T-helper 17 cell (primary cell): ENCODE results near the gene DOCK1. TPM values are rescaled to one million over a fixed set of nuclear protein-coding genes. Genes with fewer than 3 reads are reported as not detected.

Experiments used
- ATAC-seq: fragments of 150-1000 bp; cut with Tn5 transposase; 2 replicates; pipeline ENCODE4 v1.10.0; 2021; ENCODE audit warnings: mild to moderate bottlenecking, moderate library complexity
- DNase-seq, 3 donors: peaks; one replicate each; pipeline versions ENCODE4 v3.0.0 to v3.0.0-alpha.2; 2020 to 2021
- H3K9me3 ChIP-seq: one replicate; pipeline ENCODE4 v1.7.0; 2013; ENCODE audit warnings: low read length, mild to moderate bottlenecking; ENCODE audit not compliant: control insufficient read depth, poor library complexity, severe bottlenecking
- H3K27ac Mint-ChIP-seq: one replicate; pipeline ENCODE4 v1.8.0; 2022; ENCODE audit warnings: mild to moderate bottlenecking, moderate library complexity, mixed read lengths
- H3K27me3 Mint-ChIP-seq: one replicate; pipeline ENCODE4 v1.8.0; 2022; ENCODE audit warnings: mixed read lengths
- H3K36me3 Mint-ChIP-seq: one replicate; pipeline ENCODE4 v1.8.0; 2022; ENCODE audit warnings: low read depth, mixed read lengths
- H3K4me1 Mint-ChIP-seq: one replicate; pipeline ENCODE4 v1.8.0; 2022; ENCODE audit warnings: mild to moderate bottlenecking, mixed read lengths
- H3K4me3 Mint-ChIP-seq: one replicate; pipeline ENCODE4 v1.8.0; 2022; ENCODE audit warnings: mild to moderate bottlenecking, moderate library complexity, mixed read lengths
- total RNA-seq, 4 donors: library from RNA in 2 of 4; stranded (reverse) in 2 of 4; gene quantifications; one replicate each; pipeline ENCODE4 v1.2.3 and lab custom pipeline; 2022 to 2026

DOCK1 gene
- total RNA-seq, 2 donors from 2014 or later, result 0.76 TPM; not detected in 1

GRCh38 chr10:127267442-127267841, 362.2 kb downstream of the DOCK1 start:
- no peaks in the 10 kb centered on the region for H3K36me3 Mint-ChIP-seq
- no peaks in the 10 kb centered on the region for H3K9me3 ChIP-seq
- no peak overlapping the region for H3K4me3 Mint-ChIP-seq
- H3K27me3 Mint-ChIP-seq, result no peaks in the 10 kb centered on the region
- no peak overlapping the region for H3K27ac Mint-ChIP-seq
- H3K4me1 Mint-ChIP-seq, result no peaks in the 10 kb centered on the region
- DNase-seq (no peak), ATAC-seq (no peak)

- DNase-seq, result no peak
- no peak overlapping the region for H3K27ac Mint-ChIP-seq
- H3K36me3 Mint-ChIP-seq, result no peaks in the 10 kb centered on the region
- peaks cover 6% of the 10 kb centered on the region for H3K27me3 Mint-ChIP-seq
- no peak for ATAC-seq
- H3K9me3 ChIP-seq, result no peaks in the 10 kb centered on the region
- H3K4me1 Mint-ChIP-seq, result no peaks in the 10 kb centered on the region
- H3K4me3 Mint-ChIP-seq, result no peak overlapping the region
Observed at GRCh38 chr10:127272076-127272475, 366.8 kb downstream of the DOCK1 start.

GRCh38 chr10:127275272-127275671, 370.0 kb downstream of the DOCK1 start:
- Mint-ChIP-seq H3K36me3 (no peaks in the 10 kb centered on the region), H3K4me3 (no peak overlapping the region), H3K4me1 (no peaks in the 10 kb centered on the region), H3K27ac (no peak overlapping the region), H3K27me3 (peaks cover 6% of the 10 kb centered on the region)
- no peak for ATAC-seq
- H3K9me3 ChIP-seq, result no peaks in the 10 kb centered on the region
- no peak for DNase-seq

GRCh38 chr10:127275793-127276450, 370.7 kb downstream of the DOCK1 start:
- no peaks in the 10 kb centered on the region for H3K9me3 ChIP-seq
- H3K4me3 Mint-ChIP-seq, result no peak overlapping the region
- H3K4me1 Mint-ChIP-seq, result no peaks in the 10 kb centered on the region
- no peak for DNase-seq
- H3K27me3 Mint-ChIP-seq, result peaks cover 6% of the 10 kb centered on the region
- ATAC-seq, result no peak
- H3K36me3 Mint-ChIP-seq, result no peaks in the 10 kb centered on the region
- no peak overlapping the region for H3K27ac Mint-ChIP-seq

- Mint-ChIP-seq H3K4me3 (no peak overlapping the region), H3K27me3 (peaks cover 6% of the 10 kb centered on the region)
- ATAC-seq, result no peak
Observed at GRCh38 chr10:127276794-127277462, 371.7 kb downstream of the DOCK1 start.

GRCh38 chr10:127278001-127278400, 372.8 kb downstream of the DOCK1 start:
- ATAC-seq (no peak), DNase-seq (no peak)
- H3K4me1 Mint-ChIP-seq, result peaks cover 3% of the 10 kb centered on the region
- H3K27me3 Mint-ChIP-seq, result peaks cover 6% of the 10 kb centered on the region
- no peak overlapping the region for H3K27ac Mint-ChIP-seq
- H3K9me3 ChIP-seq, result no peaks in the 10 kb centered on the region
- peaks cover 2% of the 10 kb centered on the region for H3K36me3 Mint-ChIP-seq
- H3K4me3 Mint-ChIP-seq, result no peak overlapping the region

More at GRCh38 chr10:127276794-127277462, 371.7 kb downstream of the DOCK1 start:
- peaks cover 2% of the 10 kb centered on the region for H3K36me3 Mint-ChIP-seq
- no peak overlapping the region for H3K27ac Mint-ChIP-seq
- no peaks in the 10 kb centered on the region for H3K4me1 Mint-ChIP-seq
- H3K9me3 ChIP-seq, result no peaks in the 10 kb centered on the region
- DNase-seq, result no peak

GRCh38 chr10:127279334-127279774, 374.1 kb downstream of the DOCK1 start:
- H3K36me3 Mint-ChIP-seq, result peaks cover 2% of the 10 kb centered on the region
- peaks cover under 1% of the 10 kb centered on the region for H3K27me3 Mint-ChIP-seq
- H3K4me1 Mint-ChIP-seq, result peaks cover 3% of the 10 kb centered on the region
- no peaks in the 10 kb centered on the region for H3K9me3 ChIP-seq
- DNase-seq, result no peak
- no peak overlapping the region for H3K27ac Mint-ChIP-seq
- H3K4me3 Mint-ChIP-seq, result no peak overlapping the region
- ATAC-seq, result no peak

- H3K9me3 ChIP-seq, result no peaks in the 10 kb centered on the region
- Mint-ChIP-seq H3K27me3 (no peaks in the 10 kb centered on the region), H3K36me3 (peaks cover 2% of the 10 kb centered on the region), H3K27ac (no peak overlapping the region), H3K4me3 (no peak overlapping the region), H3K4me1 (peaks cover 3% of the 10 kb centered on the region)
- DNase-seq (no peak), ATAC-seq (no peak)
Observed at GRCh38 chr10:127280446-127280845, 375.2 kb downstream of the DOCK1 start.

GRCh38 chr10:127283017-127283416, 377.8 kb downstream of the DOCK1 start:
- no peak for ATAC-seq
- no peaks in the 10 kb centered on the region for H3K9me3 ChIP-seq
- H3K36me3 Mint-ChIP-seq, result peaks cover 2% of the 10 kb centered on the region
- peaks cover 3% of the 10 kb centered on the region for H3K4me1 Mint-ChIP-seq
- no peaks in the 10 kb centered on the region for H3K27me3 Mint-ChIP-seq
- H3K27ac Mint-ChIP-seq, result no peak overlapping the region
- DNase-seq, result no peak
- H3K4me3 Mint-ChIP-seq, result no peak overlapping the region

GRCh38 chr10:127283576-127283975, 378.3 kb downstream of the DOCK1 start:
- ATAC-seq (no peak), DNase-seq (no peak)
- Mint-ChIP-seq H3K4me1 (peaks cover 3% of the 10 kb centered on the region), H3K36me3 (peaks cover 2% of the 10 kb centered on the region), H3K27me3 (no peaks in the 10 kb centered on the region), H3K4me3 (no peak overlapping the region), H3K27ac (no peak overlapping the region)
- H3K9me3 ChIP-seq, result no peaks in the 10 kb centered on the region

- peaks cover 12% of the 10 kb centered on the region for H3K4me1 Mint-ChIP-seq
- ATAC-seq (no peak), DNase-seq (no peak)
- no peaks in the 10 kb centered on the region for H3K36me3 Mint-ChIP-seq
- H3K9me3 ChIP-seq, result peaks cover 2% of the 10 kb centered on the region
- H3K27me3 Mint-ChIP-seq, result no peaks in the 10 kb centered on the region
- H3K4me3 Mint-ChIP-seq, result no peak overlapping the region
- H3K27ac Mint-ChIP-seq, result no peak overlapping the region
Observed at GRCh38 chr10:127290850-127291249, 385.6 kb downstream of the DOCK1 start.

GRCh38 chr10:127291329-127291728, 386.1 kb downstream of the DOCK1 start:
- no peak for DNase-seq
- Mint-ChIP-seq H3K27ac (no peak overlapping the region), H3K27me3 (no peaks in the 10 kb centered on the region), H3K4me3 (no peak overlapping the region), H3K4me1 (peaks cover 12% of the 10 kb centered on the region), H3K36me3 (no peaks in the 10 kb centered on the region)
- no peak for ATAC-seq
- peaks cover 2% of the 10 kb centered on the region for H3K9me3 ChIP-seq

- peaks cover 2% of the 10 kb centered on the region for H3K9me3 ChIP-seq
- H3K4me1 Mint-ChIP-seq, result peaks cover 12% of the 10 kb centered on the region
- H3K36me3 Mint-ChIP-seq, result no peaks in the 10 kb centered on the region
- no peak for ATAC-seq
- H3K4me3 Mint-ChIP-seq, result peak overlapping the region; percentile 10
- no peaks in the 10 kb centered on the region for H3K27me3 Mint-ChIP-seq
- DNase-seq, result no peak
- no peak overlapping the region for H3K27ac Mint-ChIP-seq
Observed at GRCh38 chr10:127292888-127293287, 387.7 kb downstream of the DOCK1 start.

GRCh38 chr10:127293640-127294039, 388.4 kb downstream of the DOCK1 start:
- peak overlapping the region; percentile 5 for H3K27ac Mint-ChIP-seq
- ATAC-seq, result peak; percentile 95
- DNase-seq, result peak in 2 of 3 donors; percentile 12 to 18
- peaks cover 12% of the 10 kb centered on the region for H3K4me1 Mint-ChIP-seq
- H3K27me3 Mint-ChIP-seq, result no peaks in the 10 kb centered on the region
- H3K36me3 Mint-ChIP-seq, result no peaks in the 10 kb centered on the region
- H3K4me3 Mint-ChIP-seq, result peak overlapping the region; percentile 12
- H3K9me3 ChIP-seq, result peaks cover 2% of the 10 kb centered on the region
